Measurements from ENCODE around the gene ANKS1B.
"Not testable (repeated sequence)": the region's sequence is repeated elsewhere in the genome, so short reads cannot be mapped to it uniquely, and the experiment has no call there.

ANKS1B gene

DNA sequence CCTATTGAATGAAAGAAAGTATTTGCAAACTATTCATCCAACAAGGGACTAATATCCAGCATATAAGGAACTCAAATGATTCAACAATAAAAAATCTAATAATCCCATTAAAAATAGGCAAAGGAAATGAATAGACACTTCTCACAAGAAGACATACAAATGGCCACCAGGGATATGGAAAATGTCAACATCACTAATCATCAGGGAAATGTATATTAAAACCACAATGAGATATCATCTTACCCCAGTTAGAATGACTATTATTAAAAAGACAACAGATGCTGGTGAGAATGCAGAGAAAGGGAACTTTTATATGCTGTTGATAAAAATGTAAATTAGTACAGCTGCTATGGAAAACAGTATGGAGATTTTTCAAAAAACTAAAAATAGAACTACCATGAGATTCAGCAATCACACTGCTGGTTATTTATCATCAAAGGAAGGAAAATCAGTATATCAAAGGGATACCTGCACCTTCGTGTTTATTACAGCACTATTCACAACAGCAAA lies 247.9 kb downstream of the ANKS1B start:
- no peak for DNase-seq
- TF ChIP-seq GATA1 (IDR thresholded peaks at IDR 0.05; ENCODE audit: low read depth, low read length) = no peak
- no peak for TF ChIP-seq POLR2A (IDR thresholded peaks at IDR 0.05; ENCODE audit: low read length)

DNA sequence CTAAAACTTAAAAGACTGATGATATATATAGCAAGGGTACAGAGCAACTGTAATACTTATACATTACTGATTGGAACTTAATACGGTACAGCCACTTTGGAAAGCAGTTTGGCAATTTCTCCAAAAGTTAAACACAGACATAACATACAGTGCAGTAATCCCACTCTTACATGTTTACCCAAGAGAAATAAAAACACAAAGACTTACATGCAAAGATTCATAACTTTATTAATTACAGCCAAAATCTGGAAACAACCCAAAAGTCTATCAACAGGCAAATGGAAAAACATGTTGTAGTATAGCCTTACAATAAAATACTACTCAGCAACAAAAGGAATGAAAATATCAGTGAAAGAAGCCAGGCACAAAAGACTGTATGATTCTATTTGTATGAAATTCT lies 252.6 kb downstream of the ANKS1B start:
- DNase-seq = no peak
- TF ChIP-seq POLR2A (IDR thresholded peaks at IDR 0.05; ENCODE audit: low read length) (no peak), GATA1 (IDR thresholded peaks at IDR 0.05; ENCODE audit: low read depth, low read length) (no peak)

DNA sequence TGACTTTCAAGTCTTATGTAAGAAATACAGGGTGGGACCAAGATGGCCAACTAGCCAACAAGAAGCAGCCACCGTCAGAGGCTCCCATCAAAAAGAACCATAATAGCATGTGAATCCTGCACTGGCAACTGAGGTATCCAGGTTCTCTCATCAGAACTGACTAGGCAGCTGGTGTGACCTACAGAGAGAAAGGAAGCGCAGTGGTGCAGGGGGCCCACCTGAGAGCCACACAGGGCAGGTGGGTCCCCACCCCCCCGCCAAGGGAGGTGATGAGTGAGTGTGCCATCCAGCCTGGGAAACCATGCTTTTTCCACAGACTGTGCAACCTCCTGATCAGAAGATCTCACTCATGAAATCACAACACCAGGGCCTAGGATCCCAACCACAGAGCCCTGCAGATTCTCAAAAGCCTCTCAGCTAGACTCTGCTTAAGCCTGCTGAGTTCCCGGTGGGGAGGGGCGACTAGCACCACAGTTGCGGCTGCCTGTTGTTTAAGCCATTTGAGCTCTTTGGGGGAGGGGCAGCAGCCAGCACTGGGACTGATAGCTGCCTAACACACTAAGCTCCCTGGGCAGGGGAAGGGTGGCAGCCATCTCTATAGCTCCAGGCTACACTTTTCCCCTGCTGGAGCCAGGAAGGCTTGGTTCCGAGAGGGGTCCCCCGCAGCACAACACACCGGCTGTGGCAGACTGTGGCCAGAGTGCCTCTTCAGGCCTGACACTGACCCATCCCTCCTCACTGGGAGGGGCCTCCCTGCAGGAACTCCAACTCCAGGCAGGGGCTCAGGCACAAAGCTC lies 261.8 kb downstream of the ANKS1B start:
- DNase-seq = no peak
- TF ChIP-seq POLR2A (IDR thresholded peaks at IDR 0.05; ENCODE audit: low read length) (no peak), GATA1 (IDR thresholded peaks at IDR 0.05; ENCODE audit: low read depth, low read length) (no peak)

DNA sequence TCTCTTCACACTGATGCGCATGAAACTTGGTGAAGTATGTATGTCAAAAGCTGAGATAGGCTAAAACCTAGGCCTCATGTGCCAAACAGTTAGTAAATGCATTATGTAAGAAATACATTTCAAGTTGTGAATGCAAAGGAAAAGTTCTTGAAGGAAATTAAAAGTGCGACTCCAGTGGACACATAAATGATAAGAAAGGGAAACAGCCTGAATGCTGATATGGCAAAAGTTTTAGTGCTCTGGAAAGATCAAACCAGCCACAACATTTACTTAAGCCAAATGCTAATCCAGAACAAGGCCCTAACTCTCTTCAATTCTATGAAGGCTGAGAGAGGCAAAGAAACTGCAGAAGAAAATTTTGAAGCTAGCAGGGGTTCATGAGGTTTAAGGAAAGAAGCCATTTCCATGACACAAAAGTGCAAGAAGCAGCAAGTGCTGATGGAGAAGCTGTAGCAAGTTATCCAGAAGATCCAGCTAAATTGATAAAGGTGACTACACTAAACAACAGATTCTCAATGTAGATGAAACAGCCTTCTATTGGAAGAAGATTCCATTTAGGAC lies 262.9 kb downstream of the ANKS1B start:
- no peak for TF ChIP-seq GATA1 (IDR thresholded peaks at IDR 0.05; ENCODE audit: low read depth, low read length)
- DNase-seq = no peak

DNA sequence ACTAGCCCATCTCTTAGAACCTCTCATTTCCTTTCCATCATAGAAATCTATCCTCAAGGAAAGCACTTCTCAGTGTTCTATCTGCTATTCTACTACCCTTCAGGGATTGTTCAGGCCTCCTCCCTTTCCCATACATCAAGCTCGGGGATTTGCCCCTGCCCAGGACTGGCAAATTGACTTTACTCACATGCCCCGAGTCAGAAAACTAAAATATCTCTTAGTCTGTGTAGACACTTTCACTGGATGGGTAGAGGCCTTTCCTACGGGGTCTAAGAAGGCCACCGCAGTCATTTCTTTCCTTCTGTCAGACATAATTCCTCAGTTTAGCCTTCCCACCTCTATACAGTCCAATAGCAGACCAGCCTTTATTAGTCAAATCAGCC lies 264.7 kb downstream of the ANKS1B start:
- DNase-seq = not testable (repeated sequence)

DNA sequence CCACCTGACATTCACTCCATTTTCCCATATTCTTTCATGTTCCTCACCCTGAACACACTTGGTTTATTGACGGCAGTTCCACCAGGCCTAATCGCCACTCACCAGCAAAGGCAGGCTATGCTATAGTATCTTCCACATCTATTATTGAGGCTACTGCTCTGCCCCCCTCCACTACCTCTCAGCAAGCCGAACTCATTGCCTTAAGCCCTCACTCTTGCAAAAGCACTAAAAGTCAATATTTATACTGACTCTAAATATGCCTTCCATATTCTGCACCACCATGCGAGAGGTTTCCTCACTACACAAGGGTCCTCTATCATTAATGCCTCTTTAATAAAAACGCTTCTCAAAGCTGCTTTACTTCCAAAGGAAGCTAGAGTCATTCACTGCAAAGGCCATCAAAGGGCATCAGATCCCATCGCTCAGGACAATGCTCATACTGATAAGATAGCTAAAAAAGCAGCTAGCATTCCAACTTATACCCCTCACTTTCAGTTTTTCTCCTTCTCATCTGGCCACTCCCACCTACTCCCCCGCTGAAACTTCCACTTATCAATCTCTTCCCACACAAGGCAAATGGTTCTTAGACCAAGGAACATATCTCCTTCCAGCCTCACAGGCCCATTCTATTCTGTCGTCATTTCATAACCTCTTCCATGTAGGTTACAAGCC lies 265.2 kb downstream of the ANKS1B start:
- not testable (repeated sequence) for DNase-seq

DNA sequence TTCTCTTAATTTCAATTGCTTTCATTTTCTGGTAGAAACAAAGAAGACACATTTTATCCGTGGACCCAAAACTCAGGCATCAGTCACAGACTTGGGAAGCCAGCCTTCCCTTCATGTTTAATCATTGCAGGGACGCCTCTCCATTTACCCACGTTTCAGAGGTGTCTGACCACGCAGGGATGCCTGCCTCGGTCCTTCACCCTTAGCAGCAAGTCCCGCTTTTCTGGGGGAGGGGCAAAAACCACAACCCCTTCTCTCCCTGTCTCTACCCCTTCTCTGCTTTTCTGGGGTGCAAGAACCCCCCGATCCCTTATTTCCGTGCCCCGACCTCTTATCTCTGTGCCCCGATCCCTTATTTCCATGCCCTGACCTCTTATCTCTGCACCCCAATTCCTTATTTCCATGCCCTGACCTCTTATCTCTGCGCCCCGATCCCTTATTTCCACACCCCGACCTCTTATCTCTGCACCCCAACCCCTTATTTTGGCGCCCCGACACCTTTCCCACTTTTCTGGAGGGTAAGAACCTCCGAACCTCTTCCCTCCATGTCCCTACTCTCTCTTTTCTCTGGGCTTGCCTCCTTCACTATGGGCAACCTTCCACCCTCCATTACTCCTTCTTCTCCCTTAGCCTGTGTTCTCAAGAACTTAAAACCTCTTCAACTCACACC lies 268.8 kb downstream of the ANKS1B start:
- DNase-seq = not testable (repeated sequence)

DNA sequence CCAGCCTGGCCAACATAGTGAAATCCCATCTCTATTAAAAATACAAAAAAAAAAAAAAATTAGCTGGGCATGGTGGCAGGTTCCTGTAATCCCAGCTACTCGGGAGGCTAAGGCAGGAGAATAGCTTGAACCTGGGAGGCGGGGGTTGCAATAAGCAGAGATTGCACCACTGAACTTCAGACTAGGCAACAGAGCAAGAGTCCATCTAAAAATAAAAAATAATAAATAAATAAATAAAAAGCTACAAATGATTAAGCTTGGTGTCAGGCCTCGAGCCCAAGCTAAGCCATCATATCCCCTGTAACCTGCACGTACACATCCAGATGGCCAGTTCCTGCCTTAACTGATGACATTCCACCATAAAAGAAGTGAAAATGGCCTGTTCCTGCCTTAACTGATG lies 269.8 kb downstream of the ANKS1B start:
- not testable (repeated sequence) for DNase-seq

DNA sequence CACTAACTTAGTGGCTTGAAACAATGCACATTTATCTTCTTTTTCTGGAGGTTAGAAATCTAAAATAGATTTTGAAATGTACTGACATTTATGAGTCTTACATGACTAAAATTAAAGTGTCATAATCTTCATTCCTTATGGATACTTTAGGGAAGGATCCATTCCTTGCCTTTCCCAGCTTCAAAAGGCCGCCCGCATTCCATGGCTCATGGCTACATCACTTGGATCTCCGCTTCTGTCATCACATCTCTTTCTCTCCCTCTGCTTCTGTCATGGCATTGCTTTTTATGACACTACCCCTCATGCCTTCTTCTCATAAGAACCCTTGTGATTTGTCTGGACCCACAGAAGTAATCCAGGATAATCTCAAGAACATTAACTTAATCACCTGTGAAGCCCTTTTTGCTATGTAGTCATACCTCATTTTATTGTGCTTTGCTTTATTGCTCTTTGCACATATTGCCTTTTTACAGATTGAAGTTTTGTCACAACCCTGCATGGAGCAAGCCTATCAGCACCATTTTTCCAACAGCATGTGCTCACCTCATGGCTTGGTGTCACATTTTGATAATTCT lies 270.7 kb downstream of the ANKS1B start:
- TF ChIP-seq GATA1 (IDR thresholded peaks at IDR 0.05; ENCODE audit: low read depth, low read length) (no peak), POLR2A (IDR thresholded peaks at IDR 0.05; ENCODE audit: low read length) (no peak)

DNA sequence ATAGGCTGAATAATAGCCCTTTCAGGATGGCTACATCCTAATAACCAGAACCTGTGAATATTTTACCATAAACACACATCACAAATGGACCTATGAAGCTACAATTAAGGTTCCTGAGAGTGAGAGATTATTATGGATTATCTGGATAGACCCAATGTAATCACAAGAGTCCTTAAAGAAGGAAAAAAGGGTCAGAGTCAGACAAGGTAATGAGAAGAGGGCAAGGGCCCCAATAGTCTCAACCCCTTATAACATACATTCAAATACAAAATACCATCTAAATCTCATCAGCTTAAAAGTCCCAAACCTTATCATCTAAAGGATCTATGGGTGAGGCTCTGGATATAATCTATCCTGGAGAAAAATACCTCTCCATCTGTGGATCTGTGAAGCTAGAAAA lies 272.5 kb downstream of the ANKS1B start:
- DNase-seq = no peak
- no peak for TF ChIP-seq POLR2A (IDR thresholded peaks at IDR 0.05; ENCODE audit: low read length)
- TF ChIP-seq GATA1 (IDR thresholded peaks at IDR 0.05; ENCODE audit: low read depth, low read length) = no peak

More for the DNA sequence above, 270.7 kb downstream of the ANKS1B start:
- no peak for DNase-seq

DNA sequence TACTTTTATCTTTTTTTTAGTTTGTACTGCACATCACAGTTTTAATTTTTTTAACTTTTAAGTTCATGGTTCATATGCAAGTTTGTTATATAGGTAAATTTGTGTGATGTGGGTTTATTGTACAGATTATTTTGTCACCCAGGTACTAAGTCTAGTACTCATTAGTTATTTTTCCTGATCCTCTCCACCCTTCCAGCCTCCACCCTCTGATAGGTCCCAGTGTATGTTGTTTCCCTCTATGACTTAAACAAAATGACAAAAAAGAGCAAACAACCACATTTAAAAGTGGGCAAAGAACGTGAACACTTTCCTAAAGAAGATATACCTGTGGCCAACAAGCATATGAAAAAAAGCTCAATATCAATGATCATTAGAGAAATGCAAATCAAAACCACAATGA lies 273.5 kb downstream of the ANKS1B start:
- TF ChIP-seq POLR2A (IDR thresholded peaks at IDR 0.05; ENCODE audit: low read length) = no peak
- TF ChIP-seq GATA1 (IDR thresholded peaks at IDR 0.05; ENCODE audit: low read depth, low read length) = no peak
- DNase-seq = no peak

DNA sequence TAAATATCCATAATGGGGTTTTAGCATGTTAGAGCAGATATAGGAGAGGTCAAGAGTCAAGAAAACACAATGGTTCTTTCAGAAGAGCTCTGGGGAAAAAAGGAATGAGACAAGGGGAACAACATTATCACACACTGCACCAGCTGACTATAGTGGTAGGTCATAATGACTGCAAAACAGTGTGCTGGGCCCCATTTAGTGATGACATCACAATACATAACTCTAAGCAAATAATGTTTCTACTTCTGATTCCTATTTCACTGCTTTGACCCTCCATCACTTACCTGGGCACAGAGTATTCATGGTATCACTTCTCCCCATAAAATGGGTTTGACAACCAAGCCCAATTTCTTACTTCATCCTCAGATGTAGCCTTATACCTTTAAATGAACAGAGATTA lies 275.1 kb downstream of the ANKS1B start:
- DNase-seq = no peak
- TF ChIP-seq GATA1 (IDR thresholded peaks at IDR 0.05; ENCODE audit: low read depth, low read length) = no peak
- TF ChIP-seq POLR2A (IDR thresholded peaks at IDR 0.05; ENCODE audit: low read length) = no peak

DNA sequence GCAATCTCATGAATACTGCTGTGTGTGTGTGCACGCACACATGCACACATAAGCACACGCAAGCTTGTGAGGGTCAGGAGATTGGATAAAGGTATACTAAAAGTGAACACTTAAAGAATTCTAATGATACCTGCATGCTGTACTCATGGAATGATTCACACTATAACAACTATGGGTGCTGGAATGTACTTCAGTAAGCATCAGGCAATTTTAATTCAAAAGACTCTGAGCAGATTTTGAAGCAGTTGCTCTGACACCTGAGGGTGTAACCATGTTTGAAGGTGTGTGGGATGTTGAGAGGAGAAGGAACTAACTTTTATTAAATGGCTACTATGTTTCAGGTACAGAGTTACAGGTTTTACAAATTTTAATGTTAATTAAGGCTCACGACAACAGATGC lies 275.6 kb downstream of the ANKS1B start:
- no peak for DNase-seq
- no peak for TF ChIP-seq POLR2A (IDR thresholded peaks at IDR 0.05; ENCODE audit: low read length)
- no peak for TF ChIP-seq GATA1 (IDR thresholded peaks at IDR 0.05; ENCODE audit: low read depth, low read length)

DNA sequence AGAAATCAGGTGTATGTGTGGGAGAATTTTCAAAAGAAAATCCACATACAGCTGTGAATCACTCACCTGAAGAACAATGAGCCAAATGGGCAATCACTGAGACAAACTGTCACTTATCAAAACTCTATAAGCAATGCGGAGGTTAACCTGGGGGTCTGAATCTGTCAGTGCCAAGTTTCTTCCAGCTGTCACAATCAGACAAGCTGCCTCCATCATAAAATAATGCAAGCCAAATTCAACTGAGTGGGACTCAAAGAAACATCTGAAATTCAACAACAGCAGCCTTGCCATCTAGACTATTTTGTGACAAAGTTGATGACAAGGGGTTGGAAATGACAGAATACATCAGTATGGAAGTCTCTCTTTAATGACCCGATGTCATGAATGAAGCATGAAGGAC lies 276.9 kb downstream of the ANKS1B start:
- DNase-seq = no peak
- TF ChIP-seq POLR2A (IDR thresholded peaks at IDR 0.05; ENCODE audit: low read length) = no peak

Measured in erythroblast (primary cell).